ENCODE results near the gene CFAP251.
"Not testable (repeated sequence)": the region's sequence is repeated elsewhere in the genome, so short reads cannot be mapped to it uniquely, and the experiment has no call there.

Gene CFAP251

DNA sequence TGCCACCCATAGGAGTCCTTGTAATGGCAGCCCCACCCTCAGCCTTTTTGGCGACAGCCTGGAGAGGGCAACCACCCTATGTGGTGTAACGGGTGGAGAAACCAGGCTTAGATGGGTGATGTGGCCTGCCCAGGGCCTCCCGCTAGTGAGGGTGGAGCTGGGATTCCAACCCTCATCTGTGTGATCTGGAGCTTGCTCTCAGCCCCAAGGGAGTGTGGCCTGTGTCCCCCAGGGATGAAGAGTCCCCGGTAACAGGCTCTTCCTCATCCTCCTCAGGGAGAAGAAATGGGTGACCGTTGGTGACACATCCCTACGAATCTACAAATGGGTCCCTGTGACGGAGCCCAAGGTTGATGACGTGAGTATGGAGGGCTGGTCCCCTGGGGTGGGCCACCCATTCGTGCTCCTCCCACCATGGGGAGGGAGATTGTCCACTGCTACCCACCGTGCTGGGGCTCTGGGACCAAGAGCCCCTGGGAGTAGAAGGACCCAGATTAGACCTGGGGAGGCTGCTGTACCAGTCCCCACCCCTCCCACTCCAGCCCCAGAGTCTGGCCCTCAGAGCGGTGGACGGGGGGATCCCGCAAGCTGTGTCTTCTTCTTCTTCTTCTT, 112.1 kb downstream of the CFAP251 start:
- no peak for DNase-seq

DNA sequence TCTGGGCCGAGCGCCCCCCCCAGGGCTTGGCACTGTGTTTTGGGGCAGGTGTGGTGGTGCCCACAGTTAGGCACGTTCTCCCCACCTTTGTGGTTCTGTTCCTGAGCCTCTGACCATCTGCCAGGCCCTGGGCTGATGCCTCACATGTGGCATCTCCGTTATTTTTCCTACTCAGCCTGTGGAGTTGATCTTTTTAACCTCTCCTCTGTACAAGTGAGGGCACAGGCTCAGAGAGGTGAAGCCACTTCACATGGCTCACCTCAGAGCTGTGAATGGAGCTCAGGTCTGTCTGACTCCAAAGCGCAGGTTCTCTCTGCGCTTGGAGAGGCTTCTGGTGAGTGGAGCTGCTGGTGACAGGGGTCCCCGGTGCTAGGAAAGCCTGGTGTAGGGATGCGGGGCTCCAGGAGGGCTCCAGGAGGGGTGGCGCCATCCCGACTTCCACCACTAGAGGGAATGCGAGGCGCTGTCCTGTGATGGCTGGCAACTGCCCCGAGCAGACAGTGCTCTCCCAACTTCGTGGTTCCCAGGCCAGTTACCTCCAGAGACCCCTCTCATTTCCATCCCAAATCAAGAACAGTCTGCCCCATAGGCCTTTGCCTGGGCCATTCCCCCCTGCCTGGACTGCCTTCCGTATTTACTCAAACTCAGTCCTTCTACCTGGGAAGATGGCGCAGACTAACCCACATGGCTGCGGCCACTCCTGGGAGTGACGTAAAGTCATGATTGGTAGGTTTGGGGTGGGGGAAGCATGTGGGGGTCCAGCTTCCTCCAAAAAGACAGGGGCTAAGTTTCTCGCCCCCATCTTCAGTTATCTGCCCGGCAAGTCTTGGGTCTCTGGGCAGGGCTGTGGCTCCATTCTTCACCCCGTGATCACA, 113.2 kb downstream of the CFAP251 start:
- DNase-seq = peak; percentile 36

DNA sequence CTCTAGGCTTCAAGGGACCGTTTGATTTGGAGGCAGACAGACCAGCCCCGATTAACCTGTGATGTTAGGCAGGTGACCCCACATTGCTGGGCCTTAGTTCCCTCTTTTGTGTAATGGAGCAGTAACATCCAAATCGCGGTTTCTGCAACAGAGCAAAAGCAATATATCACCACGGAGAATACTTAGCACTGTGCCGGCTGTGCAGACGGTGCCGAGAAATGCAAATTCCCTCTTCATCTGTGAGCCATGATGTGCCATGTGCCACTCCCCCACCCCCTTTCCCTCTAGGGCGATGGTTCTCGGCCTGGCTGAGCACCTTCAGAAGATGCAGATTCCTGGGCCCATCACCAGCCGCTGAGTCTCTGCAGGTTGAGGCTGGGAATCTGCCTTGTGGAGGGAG, 114.2 kb downstream of the CFAP251 start:
- no peak for DNase-seq

DNA sequence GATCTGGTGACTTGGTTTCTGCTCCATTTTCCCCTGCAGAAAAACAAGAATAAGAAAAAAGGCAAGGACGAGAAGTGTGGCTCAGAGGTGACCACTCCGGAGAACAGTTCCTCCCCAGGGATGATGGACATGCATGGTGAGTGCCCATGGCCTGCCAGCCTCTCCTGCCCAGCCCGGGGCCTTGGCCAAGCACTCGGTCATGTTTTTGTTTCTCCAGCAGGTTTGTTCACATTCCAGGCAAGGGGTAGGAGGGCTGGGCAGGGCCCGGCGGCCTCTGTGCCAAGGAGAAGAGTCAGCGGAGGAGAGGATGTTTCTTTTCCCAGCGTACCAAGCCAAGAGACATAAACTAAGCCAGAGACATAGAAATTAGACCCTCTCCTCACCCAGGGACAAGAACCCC, 116.9 kb downstream of the CFAP251 start:
- no peak for DNase-seq

DNA sequence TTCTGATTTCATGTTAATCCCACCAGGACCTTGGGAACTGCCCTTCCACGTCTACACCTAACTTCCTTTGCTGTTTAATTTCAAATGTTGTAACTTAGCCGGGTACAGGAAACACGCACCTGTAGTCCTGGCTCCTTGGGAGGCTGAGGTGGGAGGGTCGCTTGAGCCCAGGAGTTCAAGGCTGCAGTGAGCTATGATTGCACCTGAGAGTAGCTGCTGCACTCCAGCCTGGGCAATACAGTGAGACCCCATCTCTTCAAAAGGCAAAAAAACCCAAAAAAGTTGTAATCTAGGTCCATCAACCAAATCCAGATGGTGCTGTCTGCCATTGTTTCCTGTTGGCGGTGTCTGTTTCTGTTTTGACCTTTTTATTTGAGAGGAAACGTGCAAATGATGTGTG, 117.8 kb downstream of the CFAP251 start:
- DNase-seq = no peak

DNA sequence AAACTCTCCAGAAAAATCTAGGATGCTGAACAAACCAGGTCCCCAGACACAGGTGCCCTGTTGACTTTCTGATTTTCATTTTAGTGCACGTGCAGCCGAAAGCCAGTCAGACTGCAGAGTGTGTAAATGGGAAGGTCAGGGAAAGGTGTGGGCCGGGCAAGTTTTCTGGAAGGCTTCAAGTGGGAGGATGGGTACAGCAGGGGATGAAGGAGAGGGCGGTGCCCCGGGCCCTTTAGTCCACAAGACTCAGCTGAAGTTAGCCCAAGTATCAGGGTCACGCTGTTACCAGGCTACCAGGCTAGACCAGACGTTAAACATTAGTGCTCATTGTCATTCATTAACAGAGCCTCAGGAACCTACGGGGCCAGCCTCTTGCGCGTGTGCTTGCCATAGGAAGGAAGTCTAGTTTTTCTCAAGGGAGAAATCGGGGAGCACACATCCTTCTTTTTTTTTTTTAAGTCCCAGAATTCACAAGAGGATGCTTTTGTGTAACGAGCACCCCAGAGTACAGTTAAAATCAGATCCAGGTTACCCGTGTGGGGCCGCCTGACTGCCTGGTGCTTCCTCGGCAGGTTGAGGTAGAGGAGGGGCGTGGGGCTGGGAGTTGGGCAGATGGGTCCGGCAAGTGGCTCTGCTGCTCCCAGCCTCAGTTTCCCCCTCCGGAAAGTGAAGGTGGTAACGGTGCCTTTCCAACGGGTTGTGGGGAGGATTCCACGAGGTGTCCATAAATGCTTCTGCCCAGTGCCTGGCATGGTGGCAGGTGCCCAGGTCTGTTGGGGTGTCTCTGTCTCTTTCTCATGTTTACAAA, 122.4 kb downstream of the CFAP251 start:
- DNase-seq = no peak

DNA sequence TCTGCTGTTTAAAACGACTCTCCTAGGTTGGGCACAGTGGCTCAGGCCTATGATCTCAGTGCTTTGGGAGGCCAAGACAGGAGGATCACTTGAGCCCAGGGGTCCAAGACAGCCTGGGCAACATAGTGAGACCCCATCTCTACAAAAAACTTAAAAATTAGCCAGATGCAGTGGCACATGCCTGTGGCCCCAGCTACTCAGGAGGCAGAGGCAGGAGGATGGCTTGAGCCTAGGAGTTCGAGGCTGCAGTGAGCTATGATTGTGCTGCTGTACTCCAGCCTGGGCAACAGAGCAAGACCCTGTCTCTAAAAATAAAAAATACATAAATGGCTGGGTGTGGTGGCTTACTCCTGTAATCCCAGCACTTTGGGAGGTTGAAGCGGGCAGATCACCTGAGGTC, 123.1 kb downstream of the CFAP251 start:
- not testable (repeated sequence) for DNase-seq

DNA sequence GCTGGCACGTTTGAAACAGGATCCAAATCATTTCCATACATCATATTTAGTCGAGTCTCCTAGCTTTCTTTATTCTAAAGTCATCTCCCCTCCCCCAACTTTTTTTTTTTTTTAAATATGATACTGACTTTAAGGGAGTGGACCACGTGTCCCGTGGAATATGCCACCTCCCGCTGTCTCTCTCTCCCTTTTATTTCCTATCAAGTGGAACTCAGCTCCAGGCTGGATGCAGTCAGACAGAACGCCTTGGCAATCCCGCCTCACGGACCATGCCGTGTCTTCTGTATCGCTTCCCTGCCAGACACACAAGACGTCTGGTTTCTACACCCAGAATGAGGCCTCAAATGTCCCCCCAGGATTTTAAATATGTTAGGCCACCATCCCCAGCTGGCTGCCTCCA, 124.5 kb downstream of the CFAP251 start:
- no peak for DNase-seq

DNA sequence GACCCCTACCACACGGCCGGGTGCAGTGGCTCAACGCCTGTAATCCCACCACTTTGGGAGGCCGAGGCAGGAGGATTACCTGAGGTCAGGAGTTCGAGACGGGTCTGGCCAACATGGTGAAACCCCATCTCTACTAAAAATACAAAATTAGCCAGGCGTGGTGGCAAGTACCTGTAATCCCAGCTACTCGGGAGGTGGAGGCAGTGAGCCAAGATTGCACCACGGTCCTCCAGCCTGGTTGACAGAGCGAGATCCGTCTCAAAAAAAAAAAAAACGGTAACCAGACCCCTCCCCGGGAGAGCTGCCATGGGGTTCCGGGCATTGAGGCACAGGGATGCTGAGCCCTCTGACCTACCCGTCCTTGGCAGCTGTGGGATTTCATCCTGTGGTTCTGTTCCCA, 125.1 kb downstream of the CFAP251 start:
- DNase-seq = no peak

DNA sequence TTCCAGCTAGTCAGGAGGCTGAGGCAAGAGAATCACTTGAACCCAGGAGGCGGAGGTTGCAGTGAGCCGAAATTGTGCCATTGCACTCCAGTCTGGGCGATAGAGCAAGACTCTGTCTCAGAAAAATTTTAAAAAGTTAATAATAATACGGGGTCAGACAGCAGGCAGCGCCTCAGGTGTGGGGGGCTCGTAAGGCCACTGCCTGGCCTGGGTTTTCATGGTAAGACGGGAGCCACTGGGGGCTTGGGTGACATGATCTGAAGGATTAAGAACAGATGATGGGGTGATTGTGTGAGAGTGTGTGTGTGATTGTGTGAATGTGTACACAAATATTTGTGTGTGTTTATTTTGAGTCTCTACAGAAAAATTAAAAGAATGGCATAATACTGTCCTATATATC, 126.9 kb downstream of the CFAP251 start:
- DNase-seq = no peak

DNA sequence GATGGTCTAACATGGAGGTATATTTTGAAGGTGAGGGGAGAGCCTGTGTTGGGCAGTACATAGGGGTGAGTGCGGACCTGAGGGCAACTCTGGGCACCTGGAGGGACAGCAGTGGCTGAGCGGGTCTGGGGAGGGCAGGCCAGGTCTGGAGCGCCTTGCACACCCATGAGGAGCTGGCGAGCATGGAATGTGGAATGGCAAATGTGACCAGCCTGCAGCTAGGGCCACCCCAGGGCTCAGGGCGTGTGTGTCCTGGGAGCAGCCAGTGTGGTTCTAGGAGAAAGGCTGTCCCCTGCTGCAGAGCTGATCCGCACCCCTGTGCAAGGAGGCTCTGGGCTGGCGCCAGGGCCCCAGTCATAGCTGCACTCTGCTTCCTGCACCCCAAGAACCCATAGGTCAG, 127.8 kb downstream of the CFAP251 start:
- DNase-seq = no peak

DNA sequence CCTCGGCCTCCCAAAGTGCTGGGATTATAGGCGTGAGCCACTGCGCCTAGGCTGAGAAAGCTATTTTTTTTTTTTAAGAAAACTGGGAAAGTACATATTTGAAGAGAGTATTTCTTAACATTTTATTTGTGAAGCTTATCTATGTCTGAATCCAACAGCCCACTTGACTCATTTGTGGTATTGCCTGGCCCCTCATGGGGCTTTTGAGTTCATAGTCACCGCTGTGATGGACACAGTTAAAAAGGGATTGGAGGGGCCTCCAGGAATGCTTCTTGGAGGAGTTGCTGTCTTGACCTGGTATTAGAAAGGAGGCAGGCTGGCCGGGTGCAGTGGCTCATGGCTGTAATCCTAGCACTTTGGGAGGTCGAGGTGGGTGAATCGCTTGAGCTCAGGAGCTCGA, 129.8 kb downstream of the CFAP251 start:
- DNase-seq = no peak

DNA sequence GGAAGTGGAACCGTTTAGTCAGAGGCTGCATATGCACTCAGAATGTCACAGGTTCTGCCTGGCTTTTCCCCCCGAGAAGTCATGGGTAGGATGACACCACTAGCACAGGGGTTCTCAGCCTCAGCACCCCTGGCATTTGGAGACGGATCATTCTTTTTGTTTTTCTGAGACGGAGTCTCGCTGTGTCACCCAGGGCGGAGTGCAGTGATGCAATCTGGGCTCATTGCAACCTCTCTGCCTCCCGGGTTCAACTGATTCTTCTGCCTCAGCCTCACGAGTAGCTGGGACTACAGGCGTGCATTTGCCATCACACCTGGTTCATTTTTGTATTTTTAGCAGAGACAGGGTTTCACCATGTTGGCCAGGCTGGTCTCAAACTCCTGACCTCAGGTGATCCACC, 131.4 kb downstream of the CFAP251 start:
- DNase-seq = no peak

DNA sequence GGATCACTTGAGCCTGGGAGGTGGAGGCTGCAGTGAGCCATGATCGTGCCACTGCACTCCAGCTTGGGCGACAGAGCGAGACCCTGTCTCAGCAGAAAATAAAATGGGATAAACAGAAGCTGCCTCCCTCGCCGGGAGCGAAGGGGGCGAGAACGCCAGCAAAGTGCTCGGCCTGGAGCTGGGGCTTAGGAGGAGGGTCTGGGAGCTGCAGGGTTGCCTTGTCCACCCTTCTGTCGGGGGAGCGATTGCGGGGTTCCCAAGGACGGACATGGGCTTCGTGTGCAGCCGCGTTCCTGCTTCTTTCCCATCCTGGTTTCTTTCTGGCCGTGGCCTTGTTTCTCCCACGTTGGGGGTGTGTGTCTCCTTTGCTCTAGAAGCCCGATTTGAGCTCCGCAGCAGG, 132.3 kb downstream of the CFAP251 start:
- DNase-seq = no peak

DNA sequence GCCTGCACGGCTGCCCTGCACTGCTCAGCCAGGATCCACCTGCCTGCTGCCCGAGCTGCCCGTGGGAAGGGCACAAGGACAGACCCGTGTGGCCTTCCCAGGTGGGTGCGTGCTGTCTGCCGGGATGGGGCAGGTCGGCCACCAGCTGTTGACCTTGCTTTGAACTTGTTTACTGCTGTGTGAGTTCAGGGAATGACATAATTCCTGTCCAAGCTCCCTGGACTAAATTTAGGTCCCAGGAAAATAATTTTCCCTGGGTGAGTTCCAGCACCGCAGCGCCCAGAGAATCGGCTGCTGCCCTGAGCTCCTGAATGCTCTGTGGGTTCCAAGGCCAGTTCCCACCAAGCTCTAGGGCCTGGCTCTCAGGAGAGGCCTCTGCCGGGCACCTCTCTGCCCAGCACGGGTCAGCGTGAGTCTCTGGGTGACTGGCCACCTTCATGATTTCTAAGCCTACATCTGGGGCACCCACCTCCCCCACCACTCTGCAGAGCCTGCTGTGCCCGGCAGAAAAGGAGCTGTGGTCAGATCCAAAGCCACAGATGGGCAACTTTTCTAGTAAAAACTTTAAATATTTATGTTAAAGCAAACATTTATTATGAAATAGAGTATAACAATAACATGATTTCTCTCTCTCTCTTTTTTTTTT, 133.0 kb downstream of the CFAP251 start:
- no peak for DNase-seq

DNA sequence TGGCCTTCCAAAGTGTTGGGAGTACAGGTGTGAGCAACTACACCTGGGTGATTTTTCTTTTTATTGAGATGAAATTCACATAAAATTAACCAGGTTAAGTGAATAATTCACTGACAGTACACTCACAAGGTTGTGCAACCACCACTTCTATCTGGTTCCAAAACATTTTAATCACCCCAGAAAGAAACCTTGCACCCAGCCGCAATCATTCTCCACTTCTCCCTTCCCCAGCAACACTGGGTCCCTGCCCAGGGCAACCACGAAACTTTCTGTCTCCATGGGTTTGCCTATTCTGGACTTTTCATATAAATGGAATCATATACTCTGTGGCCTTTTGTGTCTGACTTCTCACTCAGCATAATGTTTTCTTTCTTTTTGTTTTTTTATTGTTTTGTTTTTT, 133.9 kb downstream of the CFAP251 start:
- DNase-seq = no peak
